PFSK-1 (cell line): ENCODE data around the gene RBKS.

Experiments
- FOXP2 ChIP-seq: optimal IDR thresholded peaks from 2 replicates; pipeline ENCODE3; 2011; ENCODE audit warnings: borderline replicate concordance, control low read depth, inconsistent platforms; ENCODE audit not compliant: insufficient read depth; ENCODE audit errors: extremely low read length, extremely low read depth
- POLR2AphosphoS5 ChIP-seq: IDR thresholded peaks from 2 replicates; pipeline ENCODE4 v1.6.1; 2012; ENCODE audit warnings: low read depth, mild to moderate bottlenecking, control low read depth, low read length, moderate library complexity
- SIN3A ChIP-seq: IDR thresholded peaks from 2 replicates; pipeline ENCODE4 v1.6.1; 2012; ENCODE audit warnings: mild to moderate bottlenecking, low read length, moderate library complexity, borderline replicate concordance; ENCODE audit not compliant: insufficient read depth
- TAF1 ChIP-seq: IDR thresholded peaks from 2 replicates; pipeline ENCODE4 v1.6.1; 2012; ENCODE audit warnings: low read length, control low read depth, borderline replicate concordance; ENCODE audit not compliant: insufficient read depth
- TF ChIP-seq, protein P1 (sequence below), 2 experiments: IDR thresholded peaks; 2 replicates each; pipeline versions ENCODE4 v1.6.1 to v1.8.0; 2011 to 2012; ENCODE audit warnings: low read depth in 2 of 2, low read length in 2 of 2, control low read depth in 1 of 2, inconsistent platforms in 1 of 2, mild to moderate bottlenecking in 1 of 2, moderate library complexity in 1 of 2; ENCODE audit not compliant: insufficient read depth in 1 of 2

The RBKS gene

DNA sequence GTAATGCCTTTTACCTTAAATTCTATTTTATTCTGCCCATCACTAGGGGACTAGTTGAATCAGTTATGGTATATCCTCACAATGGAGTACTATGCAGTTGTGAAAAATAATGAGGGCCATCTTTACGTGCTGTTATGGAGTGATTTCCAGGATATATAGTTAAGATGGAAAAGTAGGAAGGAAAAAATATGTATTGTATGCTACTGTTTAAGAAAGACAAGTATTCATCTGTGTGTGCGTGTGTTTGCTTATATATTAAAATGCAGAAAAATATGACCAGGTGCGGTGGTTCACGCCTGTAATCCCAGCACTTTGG, 151.2 kb downstream of the RBKS start:
- TF ChIP-seq FOXP2 (no peak), TAF1 (no peak), POLR2AphosphoS5 (no peak), SIN3A (no peak)
- TF ChIP-seq, protein P1, sequence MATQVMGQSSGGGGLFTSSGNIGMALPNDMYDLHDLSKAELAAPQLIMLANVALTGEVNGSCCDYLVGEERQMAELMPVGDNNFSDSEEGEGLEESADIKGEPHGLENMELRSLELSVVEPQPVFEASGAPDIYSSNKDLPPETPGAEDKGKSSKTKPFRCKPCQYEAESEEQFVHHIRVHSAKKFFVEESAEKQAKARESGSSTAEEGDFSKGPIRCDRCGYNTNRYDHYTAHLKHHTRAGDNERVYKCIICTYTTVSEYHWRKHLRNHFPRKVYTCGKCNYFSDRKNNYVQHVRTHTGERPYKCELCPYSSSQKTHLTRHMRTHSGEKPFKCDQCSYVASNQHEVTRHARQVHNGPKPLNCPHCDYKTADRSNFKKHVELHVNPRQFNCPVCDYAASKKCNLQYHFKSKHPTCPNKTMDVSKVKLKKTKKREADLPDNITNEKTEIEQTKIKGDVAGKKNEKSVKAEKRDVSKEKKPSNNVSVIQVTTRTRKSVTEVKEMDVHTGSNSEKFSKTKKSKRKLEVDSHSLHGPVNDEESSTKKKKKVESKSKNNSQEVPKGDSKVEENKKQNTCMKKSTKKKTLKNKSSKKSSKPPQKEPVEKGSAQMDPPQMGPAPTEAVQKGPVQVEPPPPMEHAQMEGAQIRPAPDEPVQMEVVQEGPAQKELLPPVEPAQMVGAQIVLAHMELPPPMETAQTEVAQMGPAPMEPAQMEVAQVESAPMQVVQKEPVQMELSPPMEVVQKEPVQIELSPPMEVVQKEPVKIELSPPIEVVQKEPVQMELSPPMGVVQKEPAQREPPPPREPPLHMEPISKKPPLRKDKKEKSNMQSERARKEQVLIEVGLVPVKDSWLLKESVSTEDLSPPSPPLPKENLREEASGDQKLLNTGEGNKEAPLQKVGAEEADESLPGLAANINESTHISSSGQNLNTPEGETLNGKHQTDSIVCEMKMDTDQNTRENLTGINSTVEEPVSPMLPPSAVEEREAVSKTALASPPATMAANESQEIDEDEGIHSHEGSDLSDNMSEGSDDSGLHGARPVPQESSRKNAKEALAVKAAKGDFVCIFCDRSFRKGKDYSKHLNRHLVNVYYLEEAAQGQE (IDR thresholded peaks at IDR 0.05; ENCODE audit: insufficient read depth in 1 of 2, low read depth in 2 of 2, low read length in 2 of 2), result no peak

- TF ChIP-seq POLR2AphosphoS5 (no peak), SIN3A (no peak), TAF1 (no peak), FOXP2 (no peak)
- TF ChIP-seq, protein P1 (IDR thresholded peaks at IDR 0.05; ENCODE audit: insufficient read depth in 1 of 2, low read depth in 2 of 2, low read length in 2 of 2), result no peak
Observed at GRCh38 chr2:27738349-27739057, 151.7 kb downstream of the RBKS start.

DNA sequence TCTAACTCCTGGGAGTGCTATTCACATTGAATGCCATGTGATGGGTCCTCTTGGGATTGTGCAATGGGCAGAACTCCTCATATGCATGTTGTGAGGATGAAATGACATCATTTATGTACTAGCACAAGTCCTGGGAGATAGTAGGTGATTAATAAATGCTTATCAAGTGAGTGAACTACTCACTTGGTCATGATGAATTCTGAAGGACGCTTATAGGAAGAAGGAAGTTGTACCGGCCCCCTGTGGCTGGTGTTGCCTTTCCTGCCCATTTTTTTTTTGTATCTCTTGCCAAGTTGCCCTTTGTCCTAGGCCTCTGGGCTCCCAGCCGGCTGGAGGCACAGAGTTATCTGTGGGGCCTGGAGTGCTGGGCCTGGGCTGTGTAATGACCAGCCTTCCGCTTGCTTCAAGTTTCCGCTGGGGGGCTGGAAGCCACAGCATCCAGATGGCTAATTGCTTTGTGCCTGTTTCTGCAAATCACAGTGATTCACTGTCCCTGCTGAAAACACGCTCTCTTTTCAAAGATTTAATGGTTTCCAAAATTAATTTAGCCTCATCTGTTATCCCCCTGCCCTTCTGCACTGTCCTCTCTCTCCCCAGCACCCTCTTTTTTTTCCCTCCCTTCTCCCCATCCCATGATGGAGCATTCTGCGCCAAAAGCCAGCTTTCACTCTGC, 152.4 kb downstream of the RBKS start:
- TF ChIP-seq, protein P1 (IDR thresholded peaks at IDR 0.05; ENCODE audit: insufficient read depth in 1 of 2, low read depth in 2 of 2, low read length in 2 of 2), result no peak
- TF ChIP-seq FOXP2, result no peak
- no peak for TF ChIP-seq POLR2AphosphoS5
- no peak for TF ChIP-seq TAF1
- TF ChIP-seq SIN3A, result no peak

- TF ChIP-seq SIN3A, result no peak
- no peak for TF ChIP-seq POLR2AphosphoS5
- no peak for TF ChIP-seq TAF1
- TF ChIP-seq, protein P1 (IDR thresholded peaks at IDR 0.05; ENCODE audit: insufficient read depth in 1 of 2, low read depth in 2 of 2, low read length in 2 of 2), result no peak
- no peak for TF ChIP-seq FOXP2
Observed at GRCh38 chr2:27736890-27737204, 153.3 kb downstream of the RBKS start.
